GM23338 (cell line): ENCODE results near the gene ELMO2. TPM values are rescaled to one million over a fixed set of nuclear protein-coding genes. Genes with fewer than 3 reads are reported as not detected.

ENCODE experiments used
- ATAC-seq: fragments of 200-7000 bp; cut with Tn5 transposase; 3 replicates; pipeline ENCODE4 v1.9.1; 2020
- DNase-seq: peaks from one replicate; pipeline ENCODE4 v3.0.0-alpha.2; 2015; ENCODE audit warnings: low spot score
- H2AFZ ChIP-seq: fragments of 200-600 bp; sonication (generic); 2 replicates; pipeline ENCODE4 v1.8.0; 2016; ENCODE audit warnings: antibody characterized with exemption, mild to moderate bottlenecking, moderate library complexity
- H3F3A ChIP-seq: fragments of 200-600 bp; sonication (generic); replicated peaks from 2 replicates; pipeline ENCODE4 v1.8.0; 2017; ENCODE audit warnings: antibody characterized with exemption, mixed run types, low read depth
- H3K27ac ChIP-seq: fragments of 200-600 bp; sonication (generic); 2 replicates; pipeline ENCODE4 v1.6.1; 2016; ENCODE audit warnings: low read depth
- H3K27me3 ChIP-seq: fragments of 200-600 bp; sonication (generic); 2 replicates; pipeline ENCODE4 v1.8.0; 2016; ENCODE audit warnings: mild to moderate bottlenecking, mixed run types, moderate library complexity; ENCODE audit not compliant: insufficient read depth
- H3K36me3 ChIP-seq: fragments of 200-600 bp; sonication (generic); 2 replicates; pipeline ENCODE4 v1.8.0; 2016; ENCODE audit warnings: mild to moderate bottlenecking; ENCODE audit not compliant: insufficient read depth
- H3K4me1 ChIP-seq: fragments of 200-600 bp; sonication (generic); 2 replicates; pipeline ENCODE4 v1.8.0; 2016; ENCODE audit warnings: mild to moderate bottlenecking, moderate library complexity; ENCODE audit not compliant: insufficient read depth
- H3K4me2 ChIP-seq: fragments of 200-600 bp; sonication (generic); 2 replicates; pipeline ENCODE4 v1.7.1; 2017; ENCODE audit warnings: mixed run types
- H3K4me3 ChIP-seq: fragments of 200-600 bp; sonication (generic); 2 replicates; pipeline ENCODE4 v1.6.1; 2016; ENCODE audit warnings: mixed run types
- H3K79me2 ChIP-seq: fragments of 200-600 bp; sonication (generic); replicated peaks from 2 replicates; pipeline ENCODE4 v1.8.0; 2017; ENCODE audit warnings: mild to moderate bottlenecking; ENCODE audit not compliant: insufficient read depth
- H3K9me2 ChIP-seq: fragments of 200-600 bp; sonication (generic); 2 replicates; pipeline ENCODE4 v1.8.0; 2017; ENCODE audit not compliant: insufficient read depth
- H4K20me1 ChIP-seq: fragments of 200-600 bp; sonication (generic); replicated peaks from 2 replicates; pipeline ENCODE4 v1.8.0; 2017; ENCODE audit warnings: mild to moderate bottlenecking; ENCODE audit not compliant: insufficient read depth
- H3K27ac Mint-ChIP-seq: 2 replicates; pipeline ENCODE4 v1.8.0; 2020; ENCODE audit warnings: inconsistent platforms, mild to moderate bottlenecking, moderate library complexity, mixed read lengths
- H3K27me3 Mint-ChIP-seq: 3 replicates; pipeline ENCODE4 v1.8.0; 2022; ENCODE audit warnings: low read depth, mild to moderate bottlenecking, moderate library complexity, mixed read lengths, inconsistent platforms; ENCODE audit not compliant: insufficient read depth, poor library complexity
- H3K36me3 Mint-ChIP-seq: 3 replicates; pipeline ENCODE4 v1.8.0; 2021; ENCODE audit warnings: low read depth, mild to moderate bottlenecking, inconsistent platforms, moderate library complexity, mixed read lengths
- H3K4me1 Mint-ChIP-seq: 3 replicates; pipeline ENCODE4 v1.8.0; 2020; ENCODE audit warnings: mild to moderate bottlenecking, inconsistent platforms, mixed read lengths
- H3K4me3 Mint-ChIP-seq: 3 replicates; pipeline ENCODE4 v1.8.0; 2021; ENCODE audit warnings: moderate library complexity, mild to moderate bottlenecking, inconsistent platforms, mixed read lengths
- H3K9me3 Mint-ChIP-seq: 3 replicates; pipeline ENCODE4 v1.8.0; 2020; ENCODE audit warnings: moderate library complexity, mild to moderate bottlenecking, inconsistent platforms, mixed read lengths
- CREB1 ChIP-seq: fragments of 250-450 bp; sonication (Bioruptor Pico); IDR thresholded peaks from 2 replicates; pipeline ENCODE4 v1.5.0; 2020; ENCODE audit warnings: low read depth, mild to moderate bottlenecking, moderate library complexity
- CTCF ChIP-seq, 2 experiments: fragments of 200-600 bp in 1 of 2; sonication (generic) in 1 of 2; conservative IDR thresholded peaks; 2 replicates each; pipeline versions ENCODE4 v1.5.1 to v1.6.1; 2016 to 2017; ENCODE audit warnings: antibody characterized with exemption in 2 of 2, low read depth in 2 of 2, mild to moderate bottlenecking in 2 of 2, moderate library complexity in 1 of 2
- ETS1 ChIP-seq: IDR thresholded peaks from 2 replicates; pipeline ENCODE4 v1.6.1; 2016; ENCODE audit warnings: antibody characterized with exemption
- EZH2 ChIP-seq: fragments of 200-600 bp; sonication (generic); IDR thresholded peaks from one replicate; pipeline ENCODE4 v1.8.0; 2017; ENCODE audit warnings: antibody characterized with exemption, mild to moderate bottlenecking, low read depth; ENCODE audit not compliant: unreplicated experiment
- EZH2phosphoT487 ChIP-seq: fragments of 200-600 bp; sonication (generic); IDR thresholded peaks from one replicate; pipeline ENCODE4 v1.8.1; 2018; ENCODE audit warnings: antibody characterized with exemption; ENCODE audit not compliant: unreplicated experiment
- JUNB ChIP-seq: IDR thresholded peaks from one replicate; pipeline ENCODE4 v1.6.1; 2016; ENCODE audit warnings: antibody characterized with exemption; ENCODE audit not compliant: unreplicated experiment
- NANOG ChIP-seq: IDR thresholded peaks from 2 replicates; pipeline ENCODE4 v1.6.1; 2016; ENCODE audit warnings: antibody characterized with exemption, borderline replicate concordance
- POLR2AphosphoS5 ChIP-seq: IDR thresholded peaks from 2 replicates; pipeline ENCODE4 v1.6.1; 2016; ENCODE audit warnings: antibody characterized with exemption, low read depth
- STAT1 ChIP-seq: IDR thresholded peaks from one replicate; pipeline ENCODE4 v1.6.1; 2016; ENCODE audit warnings: antibody characterized with exemption; ENCODE audit not compliant: unreplicated experiment
- ZNF114 ChIP-seq: fragments of 250-450 bp; sonication (Bioruptor Pico); IDR thresholded peaks from 2 replicates; pipeline ENCODE4 v1.5.0; 2020; ENCODE audit warnings: mild to moderate bottlenecking, moderate library complexity
- ZNF331 ChIP-seq: fragments of 250-450 bp; sonication (Bioruptor Pico); IDR thresholded peaks from 2 replicates; pipeline ENCODE4 v1.5.0; 2020; ENCODE audit warnings: low read depth, mild to moderate bottlenecking, moderate library complexity
- ZNF462 ChIP-seq: fragments of 250-450 bp; sonication (Bioruptor Pico); IDR thresholded peaks from 2 replicates; pipeline ENCODE4 v1.5.0; 2020; ENCODE audit warnings: mild to moderate bottlenecking, moderate library complexity
- polyA plus RNA-seq: library from polyadenylated mRNA; unstranded; fragments of >200 nt; fragmentation: Nextera tagmentation; extraction: Ambion mirVana; gene quantifications from 2 replicates; pipeline ENCODE4 v1.2.1, GENCODE V29; 2016
- total RNA-seq: library from RNA; depleted of rRNA; stranded (reverse); fragments of >200 nt; shearing (Covaris generic); gene quantifications from 2 replicates; pipeline ENCODE4 v1.2.3, GENCODE V29; 2014
- TF ChIP-seq, protein P1 (sequence below): IDR thresholded peaks from one replicate; pipeline ENCODE4 v1.6.1; 2018; ENCODE audit warnings: antibody characterized with exemption; ENCODE audit not compliant: unreplicated experiment

The ELMO2 gene
- total and polyA plus RNA-seq, 2 experiments from 2014 or later, result 15.1 to 44.1 TPM

- peaks cover 58% of the 10 kb centered on the region for H3K36me3 Mint-ChIP-seq
- Histone ChIP-seq H4K20me1 (no peaks in the 10 kb centered on the region; the same call in 1 of the 2 replicates), H3K4me1 (no peaks in the 10 kb centered on the region), H3K27me3 (no peaks in the 10 kb centered on the region), H3K4me3 (no peak overlapping the region), H3K79me2 (no peaks in the 10 kb centered on the region), H2AFZ (no peak overlapping the region), H3K4me2 (no peak overlapping the region), H3K9me2 (no peaks in the 10 kb centered on the region), H3F3A (no peaks in the 10 kb centered on the region), H3K27ac (no peak overlapping the region), H3K36me3 (peaks cover 35% of the 10 kb centered on the region)
- no peak for ATAC-seq
- H3K9me3 Mint-ChIP-seq, result no peaks in the 10 kb centered on the region
- no peak overlapping the region for H3K27ac Mint-ChIP-seq
- DNase-seq, result no peak
- TF ChIP-seq EZH2phosphoT487 (no peak), CTCF (conservative IDR thresholded peaks at IDR 0.05; ENCODE audit: low read depth in 2 of 2) (no peak), STAT1 (no peak), NANOG (no peak), JUNB (no peak), ZNF331 (CRISPR knock-in tag) (no peak), ZNF114 (CRISPR knock-in tag) (no peak), ZNF462 (no peak), ETS1 (no peak), POLR2AphosphoS5 (no peak), EZH2 (no peak), CREB1 (CRISPR knock-in tag) (no peak)
- TF ChIP-seq, protein P1, sequence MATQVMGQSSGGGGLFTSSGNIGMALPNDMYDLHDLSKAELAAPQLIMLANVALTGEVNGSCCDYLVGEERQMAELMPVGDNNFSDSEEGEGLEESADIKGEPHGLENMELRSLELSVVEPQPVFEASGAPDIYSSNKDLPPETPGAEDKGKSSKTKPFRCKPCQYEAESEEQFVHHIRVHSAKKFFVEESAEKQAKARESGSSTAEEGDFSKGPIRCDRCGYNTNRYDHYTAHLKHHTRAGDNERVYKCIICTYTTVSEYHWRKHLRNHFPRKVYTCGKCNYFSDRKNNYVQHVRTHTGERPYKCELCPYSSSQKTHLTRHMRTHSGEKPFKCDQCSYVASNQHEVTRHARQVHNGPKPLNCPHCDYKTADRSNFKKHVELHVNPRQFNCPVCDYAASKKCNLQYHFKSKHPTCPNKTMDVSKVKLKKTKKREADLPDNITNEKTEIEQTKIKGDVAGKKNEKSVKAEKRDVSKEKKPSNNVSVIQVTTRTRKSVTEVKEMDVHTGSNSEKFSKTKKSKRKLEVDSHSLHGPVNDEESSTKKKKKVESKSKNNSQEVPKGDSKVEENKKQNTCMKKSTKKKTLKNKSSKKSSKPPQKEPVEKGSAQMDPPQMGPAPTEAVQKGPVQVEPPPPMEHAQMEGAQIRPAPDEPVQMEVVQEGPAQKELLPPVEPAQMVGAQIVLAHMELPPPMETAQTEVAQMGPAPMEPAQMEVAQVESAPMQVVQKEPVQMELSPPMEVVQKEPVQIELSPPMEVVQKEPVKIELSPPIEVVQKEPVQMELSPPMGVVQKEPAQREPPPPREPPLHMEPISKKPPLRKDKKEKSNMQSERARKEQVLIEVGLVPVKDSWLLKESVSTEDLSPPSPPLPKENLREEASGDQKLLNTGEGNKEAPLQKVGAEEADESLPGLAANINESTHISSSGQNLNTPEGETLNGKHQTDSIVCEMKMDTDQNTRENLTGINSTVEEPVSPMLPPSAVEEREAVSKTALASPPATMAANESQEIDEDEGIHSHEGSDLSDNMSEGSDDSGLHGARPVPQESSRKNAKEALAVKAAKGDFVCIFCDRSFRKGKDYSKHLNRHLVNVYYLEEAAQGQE, result no peak
- H3K4me3 Mint-ChIP-seq, result no peak overlapping the region
- no peaks in the 10 kb centered on the region for H3K27me3 Mint-ChIP-seq
- no peaks in the 10 kb centered on the region for H3K4me1 Mint-ChIP-seq
Measured at GRCh38 chr20:46374383-46374782, 32.0 kb downstream of the ELMO2 start.
